Endothelial cell of hepatic sinusoid (primary cell): Measurements from ENCODE around the gene PGLYRP4.
"Not testable (repeated sequence)": the region's sequence is repeated elsewhere in the genome, so short reads cannot be mapped to it uniquely, and the experiment has no call there.

Experiments
- in situ Hi-C: cut with HindIII; loops from 2 replicates; pipeline ENCODE4 v1.10.0; 2017; ENCODE audit warnings: low sequenced_read_pairs

PGLYRP4 gene

GRCh38 chr1:153343040-153343681, 5.5 kb downstream of the PGLYRP4 start:
- in situ Hi-C loops, result no loop called here

DNA sequence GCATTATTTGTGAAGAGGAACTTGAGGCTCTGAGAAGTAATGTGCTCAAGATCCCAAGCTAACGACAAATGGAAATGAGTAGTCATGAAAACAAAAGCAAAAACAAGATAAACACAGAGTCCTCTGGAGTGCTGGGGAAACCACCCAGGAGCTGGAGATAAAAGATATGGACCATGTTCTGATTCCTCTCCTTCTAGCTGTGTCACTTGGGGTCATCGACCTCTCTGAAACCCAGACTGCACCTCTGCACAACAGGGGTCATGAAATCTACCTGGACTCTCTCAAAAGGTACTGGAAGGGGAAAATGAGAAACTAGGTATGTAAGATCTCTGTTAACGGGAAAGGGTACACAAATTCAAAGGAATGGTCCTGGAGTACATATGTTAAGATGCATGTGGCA, 6.5 kb downstream of the PGLYRP4 start:
- in situ Hi-C loops, result no loop called here

GRCh38 chr1:153341431-153341934, 7.2 kb downstream of the PGLYRP4 start:
- in situ Hi-C loops, result no loop called here

- in situ Hi-C loops, result no loop called here
These were observed 8.3 kb downstream of the PGLYRP4 start for GRCh38 chr1:153340356-153340755.

- in situ Hi-C loops, result no loop called here
These were observed 8.8 kb downstream of the PGLYRP4 start for GRCh38 chr1:153339802-153340201.

DNA sequence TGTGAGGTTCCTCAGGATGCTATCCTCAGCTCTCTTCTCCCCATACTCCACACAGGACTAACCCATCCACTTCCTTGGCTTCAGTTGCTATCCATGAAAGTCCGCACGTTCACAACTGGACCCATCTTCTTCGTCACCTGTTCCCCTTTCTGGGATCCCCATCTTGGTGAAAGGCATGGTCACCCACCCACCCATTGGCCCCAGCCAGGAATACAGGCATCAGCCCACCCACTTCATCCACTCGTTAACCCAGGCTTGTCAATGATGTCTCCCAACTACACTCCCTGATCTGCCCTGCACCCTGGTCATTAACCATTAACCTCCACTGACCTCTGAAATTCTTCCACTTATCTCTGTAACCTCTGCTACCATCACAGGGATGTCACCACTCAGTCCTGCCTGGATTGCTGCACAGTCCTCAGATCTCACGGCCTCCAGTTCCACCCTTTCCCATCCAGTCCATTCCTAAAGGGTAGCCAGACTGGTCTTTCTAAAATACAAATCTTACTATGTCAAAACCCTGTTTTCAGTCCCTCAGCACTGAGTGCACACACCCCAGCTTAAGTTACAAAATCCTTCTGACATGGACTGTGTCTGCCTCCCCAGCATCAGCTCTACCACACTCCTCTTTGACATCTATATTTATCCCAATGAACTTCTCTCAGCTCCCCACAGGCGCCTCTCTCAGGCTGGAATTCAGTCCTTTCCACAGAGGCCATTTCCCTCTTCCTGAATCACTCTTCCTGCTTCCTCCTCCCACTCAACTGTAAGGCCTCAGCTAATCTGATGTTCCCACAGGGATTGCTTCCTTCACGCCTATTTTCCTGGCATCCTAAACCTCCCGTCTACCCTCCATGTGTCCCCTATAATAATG, 10.4 kb downstream of the PGLYRP4 start:
- in situ Hi-C loops, result no loop called here

DNA sequence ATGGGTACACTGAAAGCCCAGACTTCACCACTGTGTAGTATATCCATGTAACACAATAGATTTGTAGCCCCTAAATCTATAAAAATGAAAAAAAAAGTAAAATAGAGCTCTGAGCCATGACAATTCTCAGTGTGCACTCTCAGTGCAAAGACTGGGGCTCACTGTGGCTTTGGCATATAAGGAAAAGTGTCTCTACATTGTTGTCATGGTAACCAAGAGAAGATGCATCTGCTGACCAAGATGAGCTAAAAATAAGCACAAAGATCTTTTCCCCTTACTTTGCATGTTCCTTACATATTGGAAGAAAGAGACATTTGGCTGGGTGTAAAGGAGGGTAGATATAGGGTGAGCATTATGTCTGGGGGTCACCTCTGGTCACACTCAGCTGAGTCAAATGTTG, 12.0 kb downstream of the PGLYRP4 start:
- in situ Hi-C loops, result no loop called here

GRCh38 chr1:153333902-153334301, 14.7 kb downstream of the PGLYRP4 start:
- in situ Hi-C loops, result no loop called here

DNA sequence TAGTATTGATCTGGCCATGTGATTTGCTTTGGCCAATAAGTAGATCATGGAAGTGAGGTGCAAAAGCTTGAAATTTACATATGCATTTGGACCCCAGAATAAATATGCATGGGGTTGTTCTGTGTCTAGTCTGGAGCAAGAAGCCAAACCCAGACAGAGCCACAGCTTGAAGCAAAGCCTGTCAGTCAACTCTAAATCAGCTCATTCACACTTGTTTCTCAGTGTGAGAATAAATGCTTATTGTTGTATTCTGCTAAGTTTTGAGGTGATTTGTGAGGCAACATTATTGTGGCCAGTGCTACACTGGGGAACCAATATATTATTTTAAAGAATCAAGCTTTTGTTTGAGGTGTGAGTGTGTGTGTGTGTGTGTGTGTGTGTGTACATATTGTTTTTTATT, 23.7 kb downstream of the PGLYRP4 start:
- in situ Hi-C loops, result no loop called here

DNA sequence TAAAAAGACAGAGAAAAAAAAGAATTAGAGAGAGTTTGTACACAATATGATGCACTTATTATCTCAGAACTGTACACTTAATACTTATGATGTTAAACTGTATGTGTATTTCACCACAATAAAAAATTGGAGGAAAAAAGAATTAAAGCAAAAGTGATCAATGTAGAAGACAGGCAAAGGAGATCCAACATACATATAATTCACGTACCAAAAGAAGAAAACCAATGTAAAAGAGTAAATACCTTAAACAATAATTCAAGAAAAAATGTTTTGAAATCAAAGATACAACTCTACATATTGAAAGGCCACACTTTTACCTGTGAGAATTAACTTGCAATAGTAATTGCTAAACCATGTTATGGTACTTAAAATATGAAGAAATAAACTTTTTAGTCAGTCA, 26.1 kb downstream of the PGLYRP4 start:
- in situ Hi-C loops, result no loop called here

- in situ Hi-C loops, result not testable (repeated sequence)
These were observed 30.5 kb downstream of the PGLYRP4 start for GRCh38 chr1:153318145-153318544.

- in situ Hi-C loops, result not testable (repeated sequence)
These were observed 32.6 kb downstream of the PGLYRP4 start for GRCh38 chr1:153316013-153316412.

DNA sequence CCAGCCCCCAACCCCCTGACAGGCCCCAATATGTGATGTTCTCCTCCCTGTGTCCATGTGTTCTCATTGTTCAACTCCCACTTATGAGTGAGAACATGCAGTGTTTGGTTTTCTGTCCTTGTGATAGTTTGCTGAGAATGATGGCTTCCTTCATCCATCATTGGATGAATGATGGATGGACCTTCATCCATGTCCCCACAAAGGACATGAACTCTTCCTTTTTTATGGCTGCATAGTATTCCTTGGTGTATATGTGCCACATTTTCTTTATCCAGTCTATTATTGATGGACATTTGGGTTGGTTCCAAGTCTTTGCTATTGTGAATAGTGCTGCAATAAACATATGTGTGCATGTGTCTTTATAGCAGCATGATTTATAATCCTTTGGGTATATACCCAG, 34.3 kb downstream of the PGLYRP4 start:
- in situ Hi-C loops, result not testable (repeated sequence)

GRCh38 chr1:153313288-153313687, 35.4 kb downstream of the PGLYRP4 start:
- in situ Hi-C loops, result no loop called here

GRCh38 chr1:153312570-153313186, 36.0 kb downstream of the PGLYRP4 start, which contains the start of gene PGLYRP3:
Gene PGLYRP3, minus strand, starts transcription at chr1:153312952. Its CDS starts 2,287 bp downstream, at chr1:153310665.
- in situ Hi-C loops, result no loop called here

DNA sequence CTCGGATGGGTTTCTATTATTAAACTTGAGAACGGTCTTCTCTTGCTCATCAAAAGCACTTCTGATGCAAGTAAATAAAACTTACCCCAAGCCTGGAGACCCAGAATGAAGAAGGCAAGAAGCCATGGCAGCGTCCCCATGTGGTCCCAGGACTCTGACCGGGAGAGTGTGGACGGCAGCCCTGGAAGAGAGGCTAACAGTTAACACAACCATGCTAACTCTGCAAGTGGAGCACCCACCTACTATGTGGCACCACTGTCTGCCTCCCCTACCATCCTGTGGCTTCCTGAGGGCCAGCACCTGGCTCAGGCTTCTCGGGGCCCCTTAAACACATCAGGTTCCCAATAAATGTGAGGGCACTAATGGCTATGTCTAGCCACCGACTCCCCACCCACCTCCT, 38.1 kb downstream of the PGLYRP4 start:
- in situ Hi-C loops, result no loop called here

DNA sequence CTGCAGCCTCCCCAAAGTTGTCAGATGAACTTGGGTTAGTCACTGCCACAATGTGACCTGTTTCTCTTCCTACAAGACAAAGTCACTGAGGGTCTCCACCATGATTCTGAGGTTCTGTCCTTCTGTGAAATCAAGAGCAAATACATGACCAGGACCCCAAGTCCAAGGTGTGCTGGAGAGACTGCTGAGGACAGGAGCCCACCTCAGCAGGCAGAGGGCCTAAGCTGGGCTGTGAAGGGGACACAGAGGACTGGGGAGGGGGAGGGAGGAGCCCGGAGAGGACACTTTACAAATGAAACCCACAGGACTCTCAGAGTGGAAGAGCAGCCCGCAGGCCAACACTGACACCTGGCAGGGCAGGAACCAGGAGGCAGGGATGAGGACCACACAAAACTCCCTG, 39.2 kb downstream of the PGLYRP4 start:
- in situ Hi-C loops, result no loop called here

DNA sequence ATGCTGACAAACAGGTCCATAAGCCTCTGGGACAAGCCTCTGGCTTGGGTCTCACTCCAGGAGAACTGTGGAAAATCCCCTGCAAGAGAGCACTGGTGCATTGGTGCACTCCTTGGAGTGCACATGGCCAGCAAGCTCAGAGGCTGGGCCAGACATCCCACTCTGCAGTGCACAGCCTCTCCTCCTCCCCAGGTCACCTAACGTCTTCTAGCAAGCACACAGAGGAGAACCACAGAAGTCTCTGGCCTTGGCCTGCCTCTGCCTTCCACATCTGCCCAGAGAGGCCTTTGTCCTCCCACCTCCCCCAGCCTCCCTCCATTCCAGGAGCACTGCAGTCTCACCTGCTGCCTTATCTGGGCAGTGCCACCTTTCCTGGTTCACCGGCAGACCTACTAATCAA, 40.1 kb downstream of the PGLYRP4 start:
- in situ Hi-C loops, result no loop called here

- in situ Hi-C loops, result no loop called here
These were observed 41.4 kb downstream of the PGLYRP4 start for GRCh38 chr1:153307221-153307600.

DNA sequence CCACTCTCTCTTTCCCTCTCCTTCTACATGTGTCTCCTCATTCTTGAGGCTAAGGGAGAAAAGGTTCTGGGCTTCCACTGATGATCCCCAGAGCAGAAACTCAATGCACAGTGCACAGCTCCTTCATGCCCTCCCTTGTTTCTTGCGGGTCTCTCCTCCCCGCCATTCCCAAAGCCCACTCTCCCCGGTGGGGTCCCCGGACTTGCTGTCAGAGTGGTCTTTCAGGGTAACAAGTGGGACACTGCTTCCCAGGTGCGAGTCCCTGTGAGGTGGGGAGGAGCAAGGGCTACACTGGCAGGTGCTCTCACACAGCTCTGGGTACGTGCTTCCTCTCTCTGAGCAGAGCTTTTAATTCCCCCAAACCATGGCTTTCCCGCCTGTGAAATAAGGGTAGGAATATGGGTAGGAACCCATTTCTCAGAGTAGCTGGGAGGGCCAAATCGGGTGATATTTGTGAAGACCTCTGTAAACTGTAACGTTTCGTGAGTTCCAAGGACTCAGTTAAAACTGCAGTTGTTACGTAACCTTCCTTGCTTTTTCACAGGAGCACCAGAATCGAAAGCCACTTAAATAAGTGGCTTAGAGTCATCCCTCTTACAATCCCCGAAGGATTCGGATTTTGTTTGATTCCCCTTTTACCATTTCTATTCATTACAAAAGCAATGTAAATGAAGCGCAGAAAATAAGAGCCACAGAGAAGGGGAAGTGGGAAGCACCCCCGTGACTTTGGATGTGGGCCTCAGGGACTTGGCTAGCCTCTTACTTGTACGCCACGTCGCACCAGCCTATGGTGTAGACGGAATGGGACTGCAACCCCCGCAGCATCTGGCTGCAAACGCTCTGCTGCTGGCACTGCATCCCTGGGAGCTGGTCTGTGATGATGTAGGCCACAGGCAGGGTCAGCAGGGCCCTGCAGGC, 42.1 kb downstream of the PGLYRP4 start:
- in situ Hi-C loops, result no loop called here

DNA sequence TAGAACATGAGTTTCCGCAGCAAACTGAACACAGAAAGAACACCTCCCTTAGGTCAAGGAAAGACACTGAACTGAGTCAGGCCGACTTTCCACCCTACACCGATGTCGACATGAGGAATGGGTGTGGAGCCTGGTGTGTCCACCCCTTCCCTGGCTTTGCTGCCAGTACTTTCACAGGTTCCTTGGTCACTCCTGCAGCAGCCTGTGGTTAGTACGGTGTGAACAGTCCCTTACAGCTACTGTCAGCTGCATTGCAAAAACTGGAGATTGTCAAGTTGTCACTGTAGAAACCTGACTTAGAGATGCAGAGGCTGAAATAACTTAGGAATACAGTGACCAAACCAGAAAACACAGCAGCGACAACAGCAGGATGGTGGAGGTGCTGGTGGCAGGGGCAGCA, 43.0 kb downstream of the PGLYRP4 start:
- in situ Hi-C loops, result no loop called here
